Activated CD8-positive, alpha-beta memory T cell treated with anti-CD3 and anti-CD28 coated beads, Interleukin-2, amount 10 ng/mL, durations not matched to agents 7 days and 5 days (primary cell): ENCODE results near the gene PLCH2. TPM values are rescaled to one million over a fixed set of nuclear protein-coding genes. Genes with fewer than 3 reads are reported as not detected.

Experiments used
- ATAC-seq: fragments of 150-1000 bp; cut with Tn5 transposase; one replicate; pipeline ENCODE4 v1.10.0; 2021; ENCODE audit warnings: moderate library complexity
- CTCF ChIA-PET: fragments of 350-600 bp; sonication (Branson Sonifier 250); formaldehyde crosslinking; loops from one replicate; lab custom pipeline; 2021; ENCODE audit warnings: antibody characterized with exemption; lab: Charles Lee
- DNase-seq: peaks from one replicate; pipeline ENCODE4 v3.0.0-alpha.2; 2020
- H3K27ac Mint-ChIP-seq: one replicate; pipeline ENCODE4 v1.8.0; 2021; ENCODE audit warnings: mild to moderate bottlenecking, mixed read lengths
- H3K27me3 Mint-ChIP-seq: one replicate; pipeline ENCODE4 v1.8.0; 2021; ENCODE audit warnings: mixed read lengths
- H3K36me3 Mint-ChIP-seq: one replicate; pipeline ENCODE4 v1.8.0; 2021; ENCODE audit warnings: mild to moderate bottlenecking, mixed read lengths
- H3K4me1 Mint-ChIP-seq: one replicate; pipeline ENCODE4 v1.8.0; 2021; ENCODE audit warnings: mixed read lengths
- H3K4me3 Mint-ChIP-seq: one replicate; pipeline ENCODE4 v1.8.0; 2021; ENCODE audit warnings: mild to moderate bottlenecking, moderate library complexity, mixed read lengths
- H3K9me3 Mint-ChIP-seq: one replicate; pipeline ENCODE4 v1.8.0; 2022; ENCODE audit warnings: low read depth, mixed read lengths
- total RNA-seq, 2 experiments: library from RNA; stranded (reverse); gene quantifications; one replicate each; pipeline ENCODE4 v1.2.3, GENCODE V29; 2021

Gene PLCH2
- total RNA-seq, 2 experiments from 2014 or later, result 6.5 to 13.5 TPM

DNA sequence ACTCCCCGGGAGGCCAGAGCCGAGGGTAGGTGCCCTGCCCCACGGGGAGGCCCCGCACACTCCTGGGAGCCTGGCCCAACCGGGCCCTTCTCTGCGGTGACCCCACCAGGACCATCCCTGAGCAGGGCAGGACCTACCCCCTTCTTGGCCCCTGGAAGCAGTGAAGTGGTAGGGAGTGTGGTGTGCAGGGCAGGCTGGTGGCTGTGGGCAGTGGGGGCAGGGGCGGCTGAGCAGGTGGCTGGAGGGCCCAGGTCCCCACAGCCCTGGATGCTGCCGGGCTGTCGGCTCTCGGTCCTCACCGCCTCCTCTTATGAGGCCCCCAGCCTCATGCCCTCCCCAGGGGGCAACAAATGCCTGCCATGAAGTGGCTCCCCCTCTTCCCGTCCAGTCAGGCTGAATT, 19.5 kb downstream of the PLCH2 start:
- no peaks in the 10 kb centered on the region for H3K9me3 Mint-ChIP-seq
- ATAC-seq (no peak), DNase-seq (no peak)
- CTCF ChIA-PET, result interaction anchor here (1.0 kb wide), 1 partner anchor 65 kb away, joined by 3 read pairs; no protein-coding TSS in a partner anchor
- no peak overlapping the region for H3K27ac Mint-ChIP-seq
- H3K4me1 Mint-ChIP-seq, result peaks cover 33% of the 10 kb centered on the region
- H3K36me3 Mint-ChIP-seq, result no peaks in the 10 kb centered on the region
- no peak overlapping the region for H3K4me3 Mint-ChIP-seq
- no peaks in the 10 kb centered on the region for H3K27me3 Mint-ChIP-seq

DNA sequence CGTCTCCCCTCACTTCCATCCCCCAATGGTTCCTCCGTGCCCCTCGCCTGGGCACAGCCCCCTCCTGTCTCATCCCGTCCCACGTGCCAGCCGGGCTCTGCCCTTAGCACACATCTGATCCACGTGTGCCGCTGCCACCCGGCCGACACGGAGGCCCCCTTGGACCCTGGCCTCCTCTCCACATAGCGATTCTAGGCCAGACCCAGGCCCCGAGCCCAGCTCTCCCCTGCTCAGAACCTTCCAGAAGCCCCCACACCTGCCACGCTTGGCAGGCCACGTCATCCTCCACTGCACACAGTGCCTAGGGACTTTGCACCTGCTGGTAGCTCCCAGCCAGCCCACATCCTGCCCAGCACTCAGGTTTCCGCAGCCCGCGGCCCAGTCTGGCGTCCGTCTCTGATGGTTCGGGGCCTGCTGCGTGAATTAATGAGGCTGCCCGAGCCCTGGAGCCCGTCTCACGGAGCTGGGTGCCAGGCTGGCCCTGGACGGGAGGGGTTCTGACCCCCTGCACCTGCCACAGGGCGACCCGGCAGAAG, 20.1 kb downstream of the PLCH2 start:
- ATAC-seq, result peak; percentile 53

DNA sequence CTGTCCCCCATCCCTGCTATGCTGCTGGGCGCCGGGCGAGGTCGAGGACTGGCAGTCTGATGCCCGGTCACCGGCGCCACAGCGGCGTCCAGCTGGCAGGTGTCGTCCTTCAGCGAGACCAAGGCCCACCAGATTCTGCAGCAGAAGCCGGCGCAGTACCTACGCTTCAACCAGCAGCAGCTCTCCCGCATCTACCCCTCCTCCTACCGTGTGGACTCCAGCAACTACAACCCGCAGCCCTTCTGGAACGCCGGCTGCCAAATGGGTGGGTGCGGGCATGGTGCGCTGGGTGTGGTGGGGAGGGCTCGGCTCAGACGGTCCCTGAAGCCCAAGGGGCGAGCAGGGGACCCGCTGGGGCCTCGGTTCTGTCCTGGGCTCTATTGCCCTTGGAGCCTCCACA, 20.7 kb downstream of the PLCH2 start:
- CTCF ChIA-PET, result interaction anchor here (0.8 to 1.6 kb wide), 3 partner anchors 67 to 82 kb away, joined by 3 to 4 read pairs (median 3); no protein-coding TSS in a partner anchor
- Mint-ChIP-seq H3K27ac (no peak overlapping the region), H3K27me3 (no peaks in the 10 kb centered on the region), H3K4me3 (no peak overlapping the region), H3K9me3 (no peaks in the 10 kb centered on the region), H3K36me3 (no peaks in the 10 kb centered on the region), H3K4me1 (peaks cover 33% of the 10 kb centered on the region)
- no peak for ATAC-seq
- DNase-seq, result no peak

More for the DNA sequence above, 20.1 kb downstream of the PLCH2 start:
- Mint-ChIP-seq H3K4me3 (no peak overlapping the region), H3K27ac (no peak overlapping the region), H3K27me3 (no peaks in the 10 kb centered on the region), H3K9me3 (no peaks in the 10 kb centered on the region), H3K36me3 (no peaks in the 10 kb centered on the region), H3K4me1 (peaks cover 33% of the 10 kb centered on the region)
- peak; percentile 74 for DNase-seq
- CTCF ChIA-PET, result interaction anchor here (0.8 to 1.6 kb wide), 3 partner anchors 66 to 81 kb away, joined by 3 to 4 read pairs (median 3); no protein-coding TSS in a partner anchor

DNA sequence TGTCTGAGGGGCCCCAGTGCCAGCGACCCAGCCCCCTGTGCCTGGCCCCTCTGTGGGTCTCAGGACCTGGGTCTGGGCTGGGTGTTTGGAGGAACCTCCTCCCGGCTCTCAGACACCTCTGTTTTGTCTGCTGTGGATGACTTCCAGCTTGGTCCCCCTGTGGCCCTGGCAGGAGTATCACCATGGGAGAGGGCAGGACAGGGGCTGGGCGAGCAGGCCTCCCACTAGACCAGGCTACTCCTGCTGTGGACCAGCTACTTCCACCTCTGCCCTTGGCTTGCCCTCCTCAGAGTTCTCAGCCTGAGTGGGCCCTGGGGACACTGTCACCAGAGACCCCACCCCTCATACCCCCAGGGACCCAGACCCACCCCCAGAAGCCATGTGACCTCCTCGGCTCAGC, 21.8 kb downstream of the PLCH2 start:
- H3K27ac Mint-ChIP-seq, result no peak overlapping the region
- DNase-seq, result no peak
- CTCF ChIA-PET, result interaction anchor here (1.6 kb wide), 1 partner anchor 83 kb away, joined by 3 read pairs; no protein-coding TSS in a partner anchor
- H3K4me1 Mint-ChIP-seq, result peaks cover 33% of the 10 kb centered on the region
- no peaks in the 10 kb centered on the region for H3K36me3 Mint-ChIP-seq
- H3K4me3 Mint-ChIP-seq, result no peak overlapping the region
- H3K27me3 Mint-ChIP-seq, result no peaks in the 10 kb centered on the region
- H3K9me3 Mint-ChIP-seq, result no peaks in the 10 kb centered on the region
- no peak for ATAC-seq

DNA sequence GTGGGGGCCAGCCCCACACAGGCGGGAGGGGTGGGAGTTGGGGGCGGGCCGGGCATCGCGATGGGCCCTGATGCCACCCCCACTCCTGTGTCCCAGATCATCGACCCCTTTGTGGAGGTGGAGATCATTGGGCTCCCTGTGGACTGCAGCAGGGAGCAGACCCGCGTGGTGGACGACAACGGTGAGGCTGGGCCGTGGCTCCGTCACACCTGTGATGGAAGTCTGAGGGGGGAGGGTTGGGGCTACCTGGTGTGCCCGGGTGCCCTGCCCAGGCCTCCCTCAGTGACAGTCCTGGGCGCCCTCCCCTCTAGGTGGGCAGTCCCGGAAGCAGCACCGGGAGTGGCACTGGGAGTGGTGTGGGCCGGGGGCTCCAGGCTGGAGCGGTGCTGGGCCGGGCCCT, 22.6 kb downstream of the PLCH2 start:
- CTCF ChIA-PET, result no interaction called here
- H3K9me3 Mint-ChIP-seq, result no peaks in the 10 kb centered on the region
- no peaks in the 10 kb centered on the region for H3K27me3 Mint-ChIP-seq
- DNase-seq (no peak), ATAC-seq (no peak)
- no peaks in the 10 kb centered on the region for H3K36me3 Mint-ChIP-seq
- H3K27ac Mint-ChIP-seq, result no peak overlapping the region
- H3K4me1 Mint-ChIP-seq, result peaks cover 31% of the 10 kb centered on the region
- H3K4me3 Mint-ChIP-seq, result no peak overlapping the region

DNA sequence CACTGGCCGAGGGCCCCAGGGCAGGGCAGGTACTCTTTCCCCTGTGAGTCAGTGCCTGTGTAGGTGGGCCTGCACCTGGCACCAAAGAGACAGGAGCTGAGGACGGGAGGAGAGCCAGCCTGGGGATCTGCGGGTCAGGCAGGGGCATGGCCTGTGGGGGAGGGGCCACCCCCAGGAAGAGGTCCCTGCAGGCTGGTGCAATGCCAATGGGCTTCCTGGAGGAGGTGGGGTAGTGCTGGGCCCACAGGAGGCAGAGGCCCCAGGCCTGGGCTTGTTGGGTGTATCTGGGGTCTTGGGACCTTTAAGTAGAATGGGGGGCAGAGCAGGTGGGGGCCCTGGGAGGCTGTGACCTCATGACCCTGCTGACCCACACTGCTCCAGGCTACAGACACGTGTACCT, 23.2 kb downstream of the PLCH2 start:
- H3K4me1 Mint-ChIP-seq, result peaks cover 25% of the 10 kb centered on the region
- no peaks in the 10 kb centered on the region for H3K27me3 Mint-ChIP-seq
- H3K9me3 Mint-ChIP-seq, result no peaks in the 10 kb centered on the region
- H3K4me3 Mint-ChIP-seq, result no peak overlapping the region
- CTCF ChIA-PET, result no interaction called here
- ATAC-seq (no peak), DNase-seq (no peak)
- no peak overlapping the region for H3K27ac Mint-ChIP-seq
- H3K36me3 Mint-ChIP-seq, result no peaks in the 10 kb centered on the region

DNA sequence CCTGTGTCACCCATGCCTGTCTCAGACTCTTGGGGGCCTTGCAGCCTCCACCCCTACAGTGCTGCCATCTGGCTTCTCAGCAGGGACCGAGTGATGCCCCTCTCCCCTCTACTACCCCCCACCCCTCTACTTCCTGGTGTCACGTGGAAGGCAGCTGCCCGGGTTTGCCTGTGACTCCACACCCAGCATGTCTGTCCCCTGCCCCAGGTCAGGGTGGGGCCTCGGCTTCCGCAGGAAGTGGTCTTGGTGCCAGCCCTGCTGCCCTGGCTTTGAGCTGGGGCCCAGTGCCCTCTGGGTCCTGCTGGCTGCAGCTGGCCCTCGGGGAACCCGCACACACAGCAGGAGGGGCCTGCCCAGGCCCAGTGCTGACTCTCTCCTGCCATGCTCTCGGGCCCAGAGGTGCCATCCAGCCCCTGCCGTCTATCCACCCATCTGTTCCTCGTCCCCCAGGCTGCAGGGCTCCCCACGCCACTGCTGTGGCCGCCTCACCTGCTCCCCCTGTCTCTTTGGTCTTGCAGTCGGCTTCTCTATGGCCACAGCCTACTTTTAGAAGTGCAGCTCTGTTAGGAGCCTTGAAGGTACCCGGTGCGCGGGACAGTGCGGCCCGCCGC, 24.0 kb downstream of the PLCH2 start:
- H3K4me1 Mint-ChIP-seq, result peaks cover 24% of the 10 kb centered on the region
- DNase-seq (peak; percentile 64), ATAC-seq (peak; percentile 22)
- H3K4me3 Mint-ChIP-seq, result no peak overlapping the region
- peak overlapping the region; percentile 72 for H3K27ac Mint-ChIP-seq
- CTCF ChIA-PET, result interaction anchor here (1.0 kb wide), 1 partner anchor 85 kb away, joined by 3 read pairs; no protein-coding TSS in a partner anchor
- no peaks in the 10 kb centered on the region for H3K36me3 Mint-ChIP-seq
- no peaks in the 10 kb centered on the region for H3K27me3 Mint-ChIP-seq
- no peaks in the 10 kb centered on the region for H3K9me3 Mint-ChIP-seq

DNA sequence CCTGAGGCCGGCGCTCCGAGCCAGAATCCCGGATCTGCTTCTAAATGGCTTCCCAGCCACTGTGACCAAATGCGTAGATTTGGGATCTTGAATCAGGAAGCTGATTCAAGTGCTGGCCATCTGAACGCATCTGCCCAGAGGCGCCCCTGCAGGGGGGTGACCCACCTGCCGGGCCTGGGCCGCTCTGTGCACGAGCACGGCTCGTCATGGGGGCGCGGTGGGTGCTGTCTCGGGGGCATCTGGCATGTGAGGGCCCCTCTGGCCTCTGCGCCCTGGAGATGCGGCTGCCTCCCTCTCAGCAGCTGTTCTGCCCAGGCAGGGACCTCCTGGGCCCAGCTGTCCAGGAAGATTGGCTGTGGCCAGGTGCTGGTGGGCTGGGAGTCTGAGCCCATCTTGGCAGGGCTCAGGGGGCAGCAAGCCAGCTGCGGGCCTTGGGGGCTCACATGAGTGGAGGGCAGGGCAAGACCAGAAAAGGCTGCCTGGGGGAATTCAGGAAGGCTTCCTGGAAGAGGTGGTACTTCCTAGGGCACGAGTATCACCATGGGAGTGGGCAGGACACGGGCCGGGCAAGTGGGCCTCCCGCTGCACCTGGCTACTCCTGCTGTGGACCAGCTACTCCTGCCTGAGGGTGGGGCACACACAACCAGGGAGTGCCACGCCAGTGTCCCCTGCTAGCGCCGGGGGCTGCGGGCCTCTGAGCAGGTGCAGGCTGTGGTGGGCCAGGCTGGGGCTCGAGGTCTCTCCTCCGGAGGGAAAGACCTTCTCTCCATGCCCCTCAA, 25.1 kb downstream of the PLCH2 start:
- H3K36me3 Mint-ChIP-seq, result no peaks in the 10 kb centered on the region
- CTCF ChIA-PET, result interaction anchor here (1.4 to 1.9 kb wide), 2 partner anchors 23 to 86 kb away, joined by 6 read pairs; no protein-coding TSS in a partner anchor
- peaks cover 21% of the 10 kb centered on the region for H3K4me1 Mint-ChIP-seq
- no peaks in the 10 kb centered on the region for H3K9me3 Mint-ChIP-seq
- no peak for DNase-seq
- no peak overlapping the region for H3K4me3 Mint-ChIP-seq
- H3K27me3 Mint-ChIP-seq, result no peaks in the 10 kb centered on the region
- ATAC-seq, result no peak
- H3K27ac Mint-ChIP-seq, result no peak overlapping the region

DNA sequence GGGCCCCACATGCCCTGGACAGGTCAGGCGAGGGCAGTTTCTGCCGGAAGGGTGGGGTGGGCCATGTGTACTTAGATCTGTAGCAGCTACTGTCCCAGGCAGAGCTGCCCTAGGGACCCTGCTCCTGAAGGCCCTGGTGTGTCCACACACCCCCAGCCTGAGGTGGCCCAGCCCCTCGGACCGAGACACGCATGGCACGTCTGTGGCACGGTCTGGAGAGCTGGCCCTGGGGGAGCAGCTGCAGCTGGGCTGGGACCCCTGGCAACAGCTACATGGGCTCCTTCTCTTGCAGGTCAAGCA, 25.7 kb downstream of the PLCH2 start:
- no peak overlapping the region for H3K4me3 Mint-ChIP-seq
- H3K4me1 Mint-ChIP-seq, result peaks cover 16% of the 10 kb centered on the region
- DNase-seq, result no peak
- no peaks in the 10 kb centered on the region for H3K27me3 Mint-ChIP-seq
- no peak for ATAC-seq
- H3K9me3 Mint-ChIP-seq, result no peaks in the 10 kb centered on the region
- no peak overlapping the region for H3K27ac Mint-ChIP-seq
- CTCF ChIA-PET, result interaction anchor here (1.4 to 1.9 kb wide), 2 partner anchors 22 to 86 kb away, joined by 6 read pairs; no protein-coding TSS in a partner anchor
- no peaks in the 10 kb centered on the region for H3K36me3 Mint-ChIP-seq

DNA sequence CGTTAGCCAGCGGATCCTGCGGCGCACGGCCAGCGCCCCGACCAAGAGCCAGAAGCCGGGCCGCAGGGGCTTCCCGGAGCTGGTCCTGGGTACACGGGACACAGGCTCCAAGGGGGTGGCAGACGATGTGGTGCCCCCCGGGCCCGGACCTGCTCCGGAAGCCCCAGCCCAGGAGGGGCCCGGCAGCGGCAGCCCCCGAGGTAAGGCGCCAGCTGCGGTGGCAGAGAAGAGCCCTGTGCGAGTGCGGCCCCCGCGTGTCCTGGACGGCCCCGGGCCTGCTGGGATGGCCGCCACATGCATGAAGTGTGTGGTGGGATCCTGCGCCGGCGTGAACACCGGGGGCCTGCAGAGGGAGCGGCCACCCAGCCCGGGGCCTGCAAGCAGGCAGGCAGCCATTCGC, 26.1 kb downstream of the PLCH2 start:
- no peak for ATAC-seq
- no peak overlapping the region for H3K4me3 Mint-ChIP-seq
- DNase-seq, result no peak
- peaks cover 15% of the 10 kb centered on the region for H3K4me1 Mint-ChIP-seq
- no peak overlapping the region for H3K27ac Mint-ChIP-seq
- CTCF ChIA-PET, result interaction anchor here (1.4 to 1.9 kb wide), 2 partner anchors 22 to 87 kb away, joined by 6 read pairs; no protein-coding TSS in a partner anchor
- no peaks in the 10 kb centered on the region for H3K36me3 Mint-ChIP-seq
- H3K27me3 Mint-ChIP-seq, result no peaks in the 10 kb centered on the region
- H3K9me3 Mint-ChIP-seq, result no peaks in the 10 kb centered on the region

DNA sequence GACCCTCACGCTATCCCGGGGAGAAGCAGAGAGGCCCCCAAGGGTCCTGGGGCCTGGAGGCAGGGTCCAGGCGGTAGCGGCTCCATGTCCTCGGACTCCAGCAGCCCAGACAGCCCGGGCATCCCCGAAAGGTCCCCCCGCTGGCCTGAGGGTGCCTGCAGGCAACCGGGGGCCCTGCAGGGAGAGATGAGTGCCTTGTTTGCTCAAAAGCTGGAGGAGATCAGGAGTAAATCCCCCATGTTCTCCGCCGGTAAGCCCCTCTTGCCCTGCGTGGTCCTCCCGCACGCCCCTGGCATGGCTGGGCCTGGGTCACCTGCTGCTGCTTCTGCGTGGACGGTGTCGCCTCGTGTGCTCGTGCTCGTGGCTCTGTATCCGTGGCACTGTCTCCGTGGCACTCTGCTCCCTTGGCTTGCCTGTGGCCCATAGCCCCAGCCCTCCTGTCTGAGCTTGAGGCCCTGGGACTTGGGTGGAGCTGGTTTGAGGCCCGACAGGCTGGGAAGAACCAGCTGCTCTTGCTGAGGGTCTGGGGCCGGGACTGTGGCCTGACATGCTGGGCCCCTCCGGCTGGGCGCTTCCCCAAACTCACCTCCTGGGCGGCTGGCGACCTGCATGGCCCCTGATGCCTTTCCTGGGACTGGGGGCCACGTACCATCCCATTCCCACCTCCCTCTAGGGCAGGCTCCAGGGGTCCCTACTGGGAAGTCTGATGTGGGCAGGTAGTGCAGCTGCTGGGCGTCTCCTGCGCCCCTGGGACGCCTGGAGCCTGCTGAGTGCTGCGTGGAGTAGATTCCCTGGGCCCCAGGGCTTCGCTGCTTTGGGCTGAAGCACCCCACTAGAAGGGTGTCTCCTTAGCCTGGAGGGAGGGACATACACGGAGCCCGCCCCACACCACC, 26.8 kb downstream of the PLCH2 start:
- Mint-ChIP-seq H3K27me3 (no peaks in the 10 kb centered on the region), H3K9me3 (no peaks in the 10 kb centered on the region), H3K36me3 (no peaks in the 10 kb centered on the region), H3K4me1 (peaks cover 15% of the 10 kb centered on the region), H3K4me3 (no peak overlapping the region), H3K27ac (no peak overlapping the region)
- ATAC-seq (no peak), DNase-seq (no peak)
- CTCF ChIA-PET, result no interaction called here

DNA sequence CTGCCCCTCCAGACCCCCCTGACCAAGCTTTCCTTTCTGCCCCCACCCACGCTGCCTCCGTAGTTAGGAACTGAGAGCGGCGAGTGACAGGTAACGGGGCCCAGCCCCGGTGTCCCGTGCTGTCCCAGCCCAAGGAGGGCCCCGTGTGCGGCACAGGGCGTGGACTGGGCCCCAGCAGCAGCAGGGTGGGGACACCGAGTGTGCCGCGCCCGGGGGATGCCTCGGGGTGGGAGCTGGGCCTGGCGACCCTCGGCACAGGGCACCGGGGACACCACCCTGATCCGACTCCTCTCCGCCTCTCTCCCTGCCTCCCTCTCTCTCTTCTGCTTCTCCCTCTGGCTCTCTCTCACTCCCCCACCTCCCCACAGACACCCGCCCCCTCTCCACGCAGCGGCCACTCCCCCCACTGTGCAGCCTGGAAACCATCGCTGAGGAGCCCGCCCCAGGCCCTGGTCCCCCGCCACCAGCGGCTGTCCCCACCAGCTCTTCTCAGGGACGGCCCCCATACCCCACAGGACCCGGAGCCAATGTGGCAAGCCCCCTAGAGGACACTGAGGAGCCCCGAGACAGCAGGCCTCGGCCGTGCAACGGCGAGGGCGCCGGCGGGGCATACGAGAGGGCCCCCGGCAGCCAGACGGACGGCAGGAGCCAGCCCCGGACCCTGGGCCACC, 27.6 kb downstream of the PLCH2 start:
- H3K27ac Mint-ChIP-seq, result no peak overlapping the region
- peaks cover 15% of the 10 kb centered on the region for H3K4me1 Mint-ChIP-seq
- H3K36me3 Mint-ChIP-seq, result peaks cover 2% of the 10 kb centered on the region
- H3K27me3 Mint-ChIP-seq, result no peaks in the 10 kb centered on the region
- H3K9me3 Mint-ChIP-seq, result no peaks in the 10 kb centered on the region
- no peak overlapping the region for H3K4me3 Mint-ChIP-seq
- CTCF ChIA-PET, result no interaction called here
- DNase-seq (no peak), ATAC-seq (no peak)
